Thyroid gland (tissue), 4 donors: ENCODE data around the gene PRKCH. TPM values are rescaled to one million over a fixed set of nuclear protein-coding genes. Genes with fewer than 3 reads are reported as not detected.

ENCODE experiments used
- DNase-seq, 2 donors: peaks; one replicate each; pipeline ENCODE4 v3.0.0-alpha.2; 2019
- H3K27ac ChIP-seq, 3 donors: fragments of 200-600 bp; sonication (generic); 1 replicate in 2 of 3; 2 replicates in 1 of 3; pipeline ENCODE4 v1.5.1; 2016 to 2019; ENCODE audit warnings: mild to moderate bottlenecking in 1 of 3, moderate library complexity in 1 of 3
- H3K27me3 ChIP-seq: fragments of 200-600 bp; sonication (generic); one replicate; pipeline ENCODE4 v1.5.1; 2019
- H3K36me3 ChIP-seq, 2 donors: fragments of 200-600 bp; sonication (generic); one replicate each; pipeline ENCODE4 v1.5.1; 2016 to 2019
- H3K4me1 ChIP-seq, 2 donors: fragments of 200-600 bp; sonication (generic); one replicate each; pipeline ENCODE4 v1.5.1; 2017 to 2019
- H3K4me3 ChIP-seq, 3 donors: fragments of 200-600 bp; sonication (generic); replicated peaks in 1 of 3; 1 replicate in 2 of 3; 2 replicates in 1 of 3; pipeline ENCODE4 v1.5.1; 2016; ENCODE audit warnings: mild to moderate bottlenecking in 1 of 3
- H3K9me3 ChIP-seq: fragments of 200-600 bp; sonication (generic); one replicate; pipeline ENCODE4 v1.5.1; 2017
- CTCF ChIP-seq, 6 experiments: fragments of 200-600 bp in 3 of 6; fragments of 450-650 bp in 3 of 6; sonication (generic) in 3 of 6; IDR thresholded peaks; one replicate each; pipeline ENCODE4 v1.5.1; 2016 to 2019; ENCODE audit warnings: antibody characterized with exemption in 6 of 6, mild to moderate bottlenecking in 2 of 6, inconsistent platforms in 1 of 6, moderate library complexity in 1 of 6
- POLR2A ChIP-seq, 2 donors: fragments of 450-650 bp; IDR thresholded peaks; one replicate each; pipeline ENCODE4 v1.6.1; 2017; ENCODE audit warnings: antibody characterized with exemption in 2 of 2, mild to moderate bottlenecking in 2 of 2, moderate library complexity in 1 of 2
- WGBS, 2 donors: methylation state at CpG; one replicate each; pipeline ENCODE4 v1.1.5; 2017; 5-methylcytosine and 5-hydroxymethylcytosine counted together
- intact Hi-C: fragments of 100-400 bp; cut with DNase I; formaldehyde crosslinking; loops from one replicate; pipeline ENCODE4 v1.15.1; 2023
- total RNA-seq, 4 donors: library from RNA; depleted of rRNA; stranded (reverse); fragments of >200 nt; gene quantifications; one replicate each; pipeline ENCODE4 v1.2.3, GENCODE V29; 2016

The PRKCH gene
- total RNA-seq, 4 donors from 2014 or later: 34.0 to 68.7 (median 49.8) TPM

GRCh38 chr14:61515436-61516117 lies 194.2 kb downstream of the PRKCH start:
- intact Hi-C loops: no loop called here
- WGBS, 2 donors: 83 to 84% methylated on average over 8 of the region's 8 CpGs
- Histone ChIP-seq H3K27me3 (no peaks in the 10 kb centered on the region), H3K4me1 (peaks cover 62 to 81% of the 10 kb centered on the region in 2 donors), H3K9me3 (no peaks in the 10 kb centered on the region), H3K27ac (peak overlapping the region; percentile 33 to 94 (median 85)), H3K36me3 (no peaks in the 10 kb centered on the region), H3K4me3 (no peak overlapping the region)
- no peak for TF ChIP-seq POLR2A (IDR thresholded peaks at IDR 0.05)
- DNase-seq: no peak

GRCh38 chr14:61516118-61516743 lies 194.9 kb downstream of the PRKCH start:
- H3K27ac ChIP-seq: peak overlapping the region; percentile 33 to 94 (median 85)

GRCh38 chr14:61516964-61517653 lies 195.7 kb downstream of the PRKCH start:
- DNase-seq: no peak
- Histone ChIP-seq H3K9me3 (no peaks in the 10 kb centered on the region), H3K27me3 (no peaks in the 10 kb centered on the region), H3K36me3 (no peaks in the 10 kb centered on the region), H3K27ac (peak overlapping the region in 2 of 3 donors; percentile 3 to 94), H3K4me1 (peaks cover 52 to 66% of the 10 kb centered on the region in 2 donors), H3K4me3 (no peak overlapping the region)
- TF ChIP-seq CTCF (IDR thresholded peaks at IDR 0.05) (no peak), POLR2A (IDR thresholded peaks at IDR 0.05) (no peak)
- intact Hi-C loops: no loop called here
- WGBS, 2 donors: 81 to 83% methylated on average over 9 of the region's 9 CpGs

More at GRCh38 chr14:61516118-61516743, 194.9 kb downstream of the PRKCH start:
- peaks cover 56 to 75% of the 10 kb centered on the region in 2 donors for H3K4me1 ChIP-seq
- no peaks in the 10 kb centered on the region for H3K36me3 ChIP-seq
- WGBS, 2 donors: 44 to 54% methylated on average over 2 of the region's 2 CpGs
- TF ChIP-seq CTCF (IDR thresholded peaks at IDR 0.05): no peak
- no peak for TF ChIP-seq POLR2A (IDR thresholded peaks at IDR 0.05)
- H3K9me3 ChIP-seq: no peaks in the 10 kb centered on the region
- H3K4me3 ChIP-seq: no peak overlapping the region
- no peaks in the 10 kb centered on the region for H3K27me3 ChIP-seq
- intact Hi-C loops: no loop called here
- DNase-seq: no peak

GRCh38 chr14:61517911-61518384 lies 196.6 kb downstream of the PRKCH start:
- TF ChIP-seq CTCF (IDR thresholded peaks at IDR 0.05): no peak
- no peak for TF ChIP-seq POLR2A (IDR thresholded peaks at IDR 0.05)
- no peaks in the 10 kb centered on the region for H3K9me3 ChIP-seq

GRCh38 chr14:61518403-61518802 lies 197.0 kb downstream of the PRKCH start:
- H3K4me1 ChIP-seq: peaks cover 50 to 65% of the 10 kb centered on the region in 2 donors
- intact Hi-C loops: no loop called here
- TF ChIP-seq CTCF (IDR thresholded peaks at IDR 0.05) (no peak), POLR2A (IDR thresholded peaks at IDR 0.05) (no peak)
- no peaks in the 10 kb centered on the region for H3K27me3 ChIP-seq
- DNase-seq: no peak
- no peaks in the 10 kb centered on the region for H3K9me3 ChIP-seq
- 76 to 77% methylated on average over 2 of the region's 2 CpGs for WGBS, 2 donors
- H3K27ac ChIP-seq: peak overlapping the region in 1 of 3 donors; percentile 94
- no peak overlapping the region for H3K4me3 ChIP-seq
- no peaks in the 10 kb centered on the region for H3K36me3 ChIP-seq

More at GRCh38 chr14:61517911-61518384, 196.6 kb downstream of the PRKCH start:
- Histone ChIP-seq H3K27ac (peak overlapping the region in 2 of 3 donors; percentile 27 to 94), H3K27me3 (no peaks in the 10 kb centered on the region), H3K4me1 (peaks cover 50 to 65% of the 10 kb centered on the region in 2 donors), H3K36me3 (no peaks in the 10 kb centered on the region), H3K4me3 (no peak overlapping the region)
- intact Hi-C loops: no loop called here
- 54 to 61% methylated on average over 6 of the region's 6 CpGs for WGBS, 2 donors
- no peak for DNase-seq
